ENCODE data around the gene CCDC88B.

- TF ChIP-seq, protein P1, sequence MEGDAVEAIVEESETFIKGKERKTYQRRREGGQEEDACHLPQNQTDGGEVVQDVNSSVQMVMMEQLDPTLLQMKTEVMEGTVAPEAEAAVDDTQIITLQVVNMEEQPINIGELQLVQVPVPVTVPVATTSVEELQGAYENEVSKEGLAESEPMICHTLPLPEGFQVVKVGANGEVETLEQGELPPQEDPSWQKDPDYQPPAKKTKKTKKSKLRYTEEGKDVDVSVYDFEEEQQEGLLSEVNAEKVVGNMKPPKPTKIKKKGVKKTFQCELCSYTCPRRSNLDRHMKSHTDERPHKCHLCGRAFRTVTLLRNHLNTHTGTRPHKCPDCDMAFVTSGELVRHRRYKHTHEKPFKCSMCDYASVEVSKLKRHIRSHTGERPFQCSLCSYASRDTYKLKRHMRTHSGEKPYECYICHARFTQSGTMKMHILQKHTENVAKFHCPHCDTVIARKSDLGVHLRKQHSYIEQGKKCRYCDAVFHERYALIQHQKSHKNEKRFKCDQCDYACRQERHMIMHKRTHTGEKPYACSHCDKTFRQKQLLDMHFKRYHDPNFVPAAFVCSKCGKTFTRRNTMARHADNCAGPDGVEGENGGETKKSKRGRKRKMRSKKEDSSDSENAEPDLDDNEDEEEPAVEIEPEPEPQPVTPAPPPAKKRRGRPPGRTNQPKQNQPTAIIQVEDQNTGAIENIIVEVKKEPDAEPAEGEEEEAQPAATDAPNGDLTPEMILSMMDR (IDR thresholded peaks at IDR 0.05; ENCODE audit: insufficient read depth, low read length, poor library complexity, severe bottlenecking), result peak; percentile 19
- TF ChIP-seq EZH2phosphoT487 (conservative IDR thresholded peaks at IDR 0.05; ENCODE audit: low read length), result no peak
Observed at GRCh38 chr11:64331569-64332371, 8.2 kb upstream of the CCDC88B start.

Measured in SU-DHL-6 (cell line).